Measurements from ENCODE around the gene ATIC. TPM values are rescaled to one million over a fixed set of nuclear protein-coding genes. Genes with fewer than 3 reads are reported as not detected.

The ATIC gene
- total RNA-seq, result 36.9 TPM

GRCh38 chr2:215311625-215312396 lies at the start of gene ATIC:
TSS of gene ATIC (plus strand) at chr2:215312059. CDS start at chr2:215312143, 84 bp downstream.

Other genes starting within 250 kb of the ATIC start
- gene ABCA12, start 173.4 kb upstream of the ATIC start, total RNA-seq, result 0.63 TPM
- 128 TPM for gene FN1, start 124.0 kb downstream of the ATIC start, total RNA-seq

All from parietal lobe (tissue), 1 donor.